Measurements from ENCODE around the gene CLTA.

CLTA gene

DNA sequence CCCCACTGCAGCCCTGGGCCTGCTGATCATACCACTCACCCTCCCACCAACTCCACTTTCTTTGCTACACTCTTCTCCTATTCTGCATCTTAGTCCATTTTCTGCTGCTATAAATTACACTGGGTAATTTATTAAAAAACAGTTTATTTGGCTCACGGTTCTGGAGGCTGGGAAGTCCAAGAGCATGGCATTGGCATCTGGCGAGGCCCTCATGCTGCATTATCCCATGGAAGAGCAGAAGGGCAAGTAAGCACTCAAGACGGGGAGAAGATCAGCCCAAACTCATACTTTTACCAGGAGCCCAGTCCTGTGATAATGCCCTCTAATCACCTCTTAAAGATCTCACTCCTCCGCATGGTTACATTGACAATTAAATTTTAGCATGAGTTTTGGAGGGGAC, 44.8 kb upstream of the CLTA start (continued):
- TF ChIP-seq, protein P1, sequence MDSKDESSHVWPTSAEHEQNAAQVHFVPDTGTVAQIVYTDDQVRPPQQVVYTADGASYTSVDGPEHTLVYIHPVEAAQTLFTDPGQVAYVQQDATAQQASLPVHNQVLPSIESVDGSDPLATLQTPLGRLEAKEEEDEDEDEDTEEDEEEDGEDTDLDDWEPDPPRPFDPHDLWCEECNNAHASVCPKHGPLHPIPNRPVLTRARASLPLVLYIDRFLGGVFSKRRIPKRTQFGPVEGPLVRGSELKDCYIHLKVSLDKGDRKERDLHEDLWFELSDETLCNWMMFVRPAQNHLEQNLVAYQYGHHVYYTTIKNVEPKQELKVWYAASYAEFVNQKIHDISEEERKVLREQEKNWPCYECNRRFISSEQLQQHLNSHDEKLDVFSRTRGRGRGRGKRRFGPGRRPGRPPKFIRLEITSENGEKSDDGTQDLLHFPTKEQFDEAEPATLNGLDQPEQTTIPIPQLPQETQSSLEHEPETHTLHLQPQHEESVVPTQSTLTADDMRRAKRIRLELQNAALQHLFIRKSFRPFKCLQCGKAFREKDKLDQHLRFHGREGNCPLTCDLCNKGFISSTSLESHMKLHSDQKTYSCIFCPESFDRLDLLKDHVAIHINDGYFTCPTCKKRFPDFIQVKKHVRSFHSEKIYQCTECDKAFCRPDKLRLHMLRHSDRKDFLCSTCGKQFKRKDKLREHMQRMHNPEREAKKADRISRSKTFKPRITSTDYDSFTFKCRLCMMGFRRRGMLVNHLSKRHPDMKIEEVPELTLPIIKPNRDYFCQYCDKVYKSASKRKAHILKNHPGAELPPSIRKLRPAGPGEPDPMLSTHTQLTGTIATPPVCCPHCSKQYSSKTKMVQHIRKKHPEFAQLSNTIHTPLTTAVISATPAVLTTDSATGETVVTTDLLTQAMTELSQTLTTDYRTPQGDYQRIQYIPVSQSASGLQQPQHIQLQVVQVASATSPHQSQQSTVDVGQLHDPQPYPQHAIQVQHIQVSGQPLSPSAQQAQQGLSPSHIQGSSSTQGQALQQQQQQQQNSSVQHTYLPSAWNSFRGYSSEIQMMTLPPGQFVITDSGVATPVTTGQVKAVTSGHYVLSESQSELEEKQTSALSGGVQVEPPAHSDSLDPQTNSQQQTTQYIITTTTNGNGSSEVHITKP (tag by site-specific recombination; IDR thresholded peaks at IDR 0.05) = no peak
- TF ChIP-seq KLF10 (tag by site-specific recombination; IDR thresholded peaks at IDR 0.05) = no peak
- TF ChIP-seq ZNF24 (tag by site-specific recombination; IDR thresholded peaks at IDR 0.05) = no peak
- TF ChIP-seq ZNF555 (tag by site-specific recombination; conservative IDR thresholded peaks at IDR 0.05) = no peak
- TF ChIP-seq ZNF202 (tag by site-specific recombination; IDR thresholded peaks at IDR 0.05; ENCODE audit: borderline replicate concordance) = no peak
- no peak for TF ChIP-seq ZNF791 (tag by site-specific recombination; IDR thresholded peaks at IDR 0.05)
- no peak for TF ChIP-seq ZNF214 (tag by site-specific recombination; IDR thresholded peaks at IDR 0.05; ENCODE audit: borderline replicate concordance)
- TF ChIP-seq ZNF132 (tag by site-specific recombination; IDR thresholded peaks at IDR 0.05; ENCODE audit: borderline replicate concordance) = no peak
- no peak for TF ChIP-seq ZNF629 (tag by site-specific recombination; IDR thresholded peaks at IDR 0.05)
- TF ChIP-seq MEIS1 (CRISPR knock-in tag; IDR thresholded peaks at IDR 0.05; ENCODE audit: borderline replicate concordance) = no peak

DNA sequence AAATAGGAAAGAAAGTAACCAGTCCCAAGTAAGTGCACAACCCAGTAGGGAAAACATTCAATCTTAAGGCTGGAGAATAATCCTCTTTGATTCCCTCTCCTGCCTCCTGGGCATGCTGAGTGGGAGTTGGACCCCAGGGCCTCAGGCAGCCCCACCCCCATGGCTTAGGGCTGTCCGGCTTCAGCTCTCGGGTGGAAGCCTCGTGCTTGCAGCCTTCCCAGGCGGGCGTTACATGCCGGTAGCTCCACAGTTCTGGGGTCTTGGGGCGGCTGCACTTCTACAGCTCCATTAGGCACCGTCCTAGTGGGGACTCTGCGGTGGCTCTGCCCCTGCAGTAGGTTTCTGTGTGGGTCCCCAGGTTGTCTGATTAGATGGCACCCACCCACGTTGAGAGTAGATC, 44.1 kb upstream of the CLTA start:
- ChIA-PET POLR2A (interaction anchor here (0.6 to 4.2 kb wide), 3 partner anchors 10 to 108 kb away, joined by 3 to 17 read pairs (median 17); partner anchors contain the start of gene GLIPR2), CTCF (no interaction called here)
- no peaks in the 10 kb centered on the region for H3K9me3 ChIP-seq (ENCODE audit: control insufficient read depth, insufficient read depth, low read depth, low read length)
- no peak for TF ChIP-seq ZNF10 (tag by site-specific recombination; IDR thresholded peaks at IDR 0.05)
- TF ChIP-seq, protein P2, sequence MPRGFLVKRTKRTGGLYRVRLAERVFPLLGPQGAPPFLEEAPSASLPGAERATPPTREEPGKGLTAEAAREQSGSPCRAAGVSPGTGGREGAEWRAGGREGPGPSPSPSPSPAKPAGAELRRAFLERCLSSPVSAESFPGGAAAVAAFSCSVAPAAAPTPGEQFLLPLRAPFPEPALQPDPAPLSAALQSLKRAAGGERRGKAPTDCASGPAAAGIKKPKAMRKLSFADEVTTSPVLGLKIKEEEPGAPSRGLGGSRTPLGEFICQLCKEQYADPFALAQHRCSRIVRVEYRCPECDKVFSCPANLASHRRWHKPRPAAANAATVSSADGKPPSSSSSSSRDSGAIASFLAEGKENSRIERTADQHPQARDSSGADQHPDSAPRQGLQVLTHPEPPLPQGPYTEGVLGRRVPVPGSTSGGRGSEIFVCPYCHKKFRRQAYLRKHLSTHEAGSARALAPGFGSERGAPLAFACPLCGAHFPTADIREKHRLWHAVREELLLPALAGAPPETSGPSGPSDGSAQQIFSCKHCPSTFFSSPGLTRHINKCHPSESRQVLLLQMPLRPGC (tag by site-specific recombination; IDR thresholded peaks at IDR 0.05) = no peak
- H3K4me3 ChIP-seq (ENCODE audit: low read depth, low read length) = no peak overlapping the region
- peaks cover 3% of the 10 kb centered on the region; the same call in 1 of the 2 replicates for H3K4me1 ChIP-seq (ENCODE audit: control insufficient read depth, insufficient read depth, low read length)
- no peaks in the 10 kb centered on the region for H3K36me3 ChIP-seq (ENCODE audit: control insufficient read depth in 2 of 2, insufficient read depth in 1 of 2, low read length in 2 of 2)
- no peak overlapping the region for H3K27ac ChIP-seq (ENCODE audit: extremely low read depth, low read depth, low read length)

DNA sequence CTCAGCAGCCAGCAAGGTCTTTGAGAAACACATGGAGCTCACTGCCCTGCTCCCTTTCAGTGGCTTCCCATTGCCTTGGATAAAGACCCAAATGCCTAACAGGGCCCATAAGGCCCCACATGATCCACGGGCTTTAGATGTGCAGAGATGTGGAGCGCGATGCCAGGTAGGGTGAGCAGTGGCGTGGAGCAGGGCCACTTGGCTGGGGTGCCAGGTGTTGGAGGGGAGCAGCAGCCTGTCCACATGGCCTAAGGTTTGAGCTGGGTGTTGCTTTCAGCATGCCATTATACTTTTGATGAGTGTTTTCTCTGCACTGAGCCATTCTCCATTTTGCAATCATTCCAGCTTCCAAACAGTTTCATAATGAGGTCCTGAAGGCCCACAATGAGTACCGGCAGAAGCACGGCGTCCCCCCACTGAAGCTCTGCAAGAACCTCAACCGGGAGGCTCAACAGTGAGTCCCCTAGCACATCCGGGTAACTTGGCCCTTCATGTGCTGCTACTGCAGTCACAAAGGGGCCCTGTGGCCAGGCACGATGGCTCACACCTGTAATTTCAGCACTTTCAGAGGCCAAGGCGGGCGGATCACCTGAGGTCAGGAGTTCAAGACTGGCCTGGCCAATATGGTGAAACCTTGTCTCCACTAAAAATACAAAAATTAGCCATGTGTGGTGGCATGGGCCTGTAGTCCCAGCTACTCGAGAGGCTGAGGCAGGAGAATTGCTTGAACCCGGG, 43.1 kb upstream of the CLTA start:
- TF ChIP-seq ZNF214 (tag by site-specific recombination; IDR thresholded peaks at IDR 0.05; ENCODE audit: borderline replicate concordance) (no peak), ZNF529 (tag by site-specific recombination; IDR thresholded peaks at IDR 0.05; ENCODE audit: insufficient replicate concordance) (no peak), ZNF19 (tag by site-specific recombination; IDR thresholded peaks at IDR 0.05; ENCODE audit: low read depth) (no peak), ZNF416 (tag by site-specific recombination; IDR thresholded peaks at IDR 0.05) (no peak), ZNF132 (tag by site-specific recombination; IDR thresholded peaks at IDR 0.05; ENCODE audit: borderline replicate concordance) (no peak), MYNN (tag by site-specific recombination; IDR thresholded peaks at IDR 0.05; ENCODE audit: borderline replicate concordance) (no peak)
- TF ChIP-seq, protein P3, sequence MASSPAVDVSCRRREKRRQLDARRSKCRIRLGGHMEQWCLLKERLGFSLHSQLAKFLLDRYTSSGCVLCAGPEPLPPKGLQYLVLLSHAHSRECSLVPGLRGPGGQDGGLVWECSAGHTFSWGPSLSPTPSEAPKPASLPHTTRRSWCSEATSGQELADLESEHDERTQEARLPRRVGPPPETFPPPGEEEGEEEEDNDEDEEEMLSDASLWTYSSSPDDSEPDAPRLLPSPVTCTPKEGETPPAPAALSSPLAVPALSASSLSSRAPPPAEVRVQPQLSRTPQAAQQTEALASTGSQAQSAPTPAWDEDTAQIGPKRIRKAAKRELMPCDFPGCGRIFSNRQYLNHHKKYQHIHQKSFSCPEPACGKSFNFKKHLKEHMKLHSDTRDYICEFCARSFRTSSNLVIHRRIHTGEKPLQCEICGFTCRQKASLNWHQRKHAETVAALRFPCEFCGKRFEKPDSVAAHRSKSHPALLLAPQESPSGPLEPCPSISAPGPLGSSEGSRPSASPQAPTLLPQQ (tag by site-specific recombination; IDR thresholded peaks at IDR 0.05) = no peak
- H3K36me3 ChIP-seq (ENCODE audit: control insufficient read depth in 2 of 2, insufficient read depth in 1 of 2, low read length in 2 of 2) = no peaks in the 10 kb centered on the region
- peaks cover 3% of the 10 kb centered on the region; the same call in 1 of the 2 replicates for H3K4me1 ChIP-seq (ENCODE audit: control insufficient read depth, insufficient read depth, low read length)
- ChIA-PET POLR2A (interaction anchor here (3.4 to 4.2 kb wide), 2 partner anchors 11 to 16 kb away, joined by 17 read pairs; partner anchors contain the start of gene GLIPR2), CTCF (interaction anchor here (0.6 kb wide), 1 partner anchor 75 kb away, joined by 4 read pairs; no protein-coding TSS in a partner anchor)
- no peak overlapping the region for H3K27ac ChIP-seq (ENCODE audit: extremely low read depth, low read depth, low read length)
- no peaks in the 10 kb centered on the region for H3K9me3 ChIP-seq (ENCODE audit: control insufficient read depth, insufficient read depth, low read depth, low read length)
- no peak overlapping the region for H3K4me3 ChIP-seq (ENCODE audit: low read depth, low read length)
